H9 (cell line): ENCODE measurements around the gene HDHD3. TPM values are rescaled to one million over a fixed set of nuclear protein-coding genes. Genes with fewer than 3 reads are reported as not detected.

Source experiments
- DNase-seq: peaks from one replicate; pipeline ENCODE4 v3.0.0-alpha.2; 2017
- H2AFZ ChIP-seq: one replicate; pipeline ENCODE4 v1.6.1; 2013; ENCODE audit warnings: mild to moderate bottlenecking, low read length, control low read depth, moderate library complexity
- H2AK5ac ChIP-seq: 2 replicates; pipeline ENCODE4 v1.6.1; 2013; ENCODE audit warnings: low read length, control low read depth, mixed read lengths; ENCODE audit not compliant: insufficient read length
- H2BK120ac ChIP-seq: one replicate; pipeline ENCODE4 v1.6.1; 2013; ENCODE audit warnings: low read depth, mild to moderate bottlenecking, low read length, control low read depth, inconsistent platforms; ENCODE audit not compliant: poor library complexity, severe bottlenecking
- H2BK12ac ChIP-seq: 2 replicates; pipeline ENCODE4 v1.6.1; 2013; ENCODE audit warnings: low read length, control low read depth, mixed read lengths, low read depth; ENCODE audit not compliant: insufficient read length
- H2BK15ac ChIP-seq: 2 replicates; pipeline ENCODE4 v1.6.1; 2013; ENCODE audit warnings: low read depth, low read length, control low read depth
- H2BK20ac ChIP-seq: one replicate; pipeline ENCODE4 v1.6.1; 2013; ENCODE audit warnings: low read depth, mild to moderate bottlenecking, low read length, control low read depth, inconsistent platforms; ENCODE audit not compliant: poor library complexity, severe bottlenecking
- H2BK5ac ChIP-seq: 2 replicates; pipeline ENCODE4 v1.6.1; 2013; ENCODE audit warnings: low read length, control low read depth, mixed read lengths; ENCODE audit not compliant: insufficient read length
- H3K14ac ChIP-seq: 2 replicates; pipeline ENCODE4 v1.6.1; 2013; ENCODE audit warnings: low read length, control low read depth; ENCODE audit not compliant: insufficient read depth
- H3K18ac ChIP-seq: 2 replicates; pipeline ENCODE4 v1.6.1; 2013; ENCODE audit warnings: low read depth, mild to moderate bottlenecking, mixed read lengths, low read length, control low read depth; ENCODE audit not compliant: insufficient read length
- H3K23ac ChIP-seq: 2 replicates; pipeline ENCODE4 v1.6.1; 2013; ENCODE audit warnings: low read length, control low read depth, mixed read lengths, low read depth; ENCODE audit not compliant: insufficient read length
- H3K23me2 ChIP-seq: 2 replicates; pipeline ENCODE4 v1.6.1; 2013; ENCODE audit warnings: low read depth, mild to moderate bottlenecking, mixed read lengths, low read length, control low read depth; ENCODE audit not compliant: insufficient read length, poor library complexity, severe bottlenecking
- H3K27ac ChIP-seq: 2 replicates; pipeline ENCODE4 v1.5.1; 2013; ENCODE audit warnings: low read length, control low read depth, mixed read lengths, low read depth; ENCODE audit not compliant: insufficient read length
- H3K27me3 ChIP-seq: 2 replicates; pipeline ENCODE4 v1.6.1; 2013; ENCODE audit warnings: low read length, control low read depth, inconsistent platforms; ENCODE audit not compliant: insufficient read depth
- H3K4ac ChIP-seq: 2 replicates; pipeline ENCODE4 v1.6.1; 2013; ENCODE audit warnings: low read depth, mild to moderate bottlenecking, control low read depth, inconsistent platforms, low read length, moderate library complexity
- H3K4me1 ChIP-seq: 2 replicates; pipeline ENCODE4 v1.6.1; 2013; ENCODE audit warnings: low read length, control low read depth, inconsistent platforms; ENCODE audit not compliant: insufficient read depth
- H3K4me2 ChIP-seq: 2 replicates; pipeline ENCODE4 v1.6.1; 2013; ENCODE audit warnings: low read length, control low read depth, mixed read lengths; ENCODE audit not compliant: insufficient read length, insufficient read depth
- H3K56ac ChIP-seq: 2 replicates; pipeline ENCODE4 v1.6.1; 2013; ENCODE audit warnings: low read depth, mild to moderate bottlenecking, mixed read lengths, low read length, control low read depth; ENCODE audit not compliant: insufficient read length
- H3K79me1 ChIP-seq: 2 replicates; pipeline ENCODE4 v1.6.1; 2013; ENCODE audit warnings: low read depth, mild to moderate bottlenecking, moderate library complexity, low read length, control low read depth, inconsistent platforms; ENCODE audit not compliant: insufficient read depth, poor library complexity, severe bottlenecking
- H3K79me2 ChIP-seq: 2 replicates; pipeline ENCODE4 v1.6.1; 2013; ENCODE audit warnings: low read length, control low read depth, inconsistent platforms; ENCODE audit not compliant: insufficient read depth
- H3K9ac ChIP-seq: 2 replicates; pipeline ENCODE4 v1.6.1; 2013; ENCODE audit warnings: low read length, control low read depth, mixed read lengths; ENCODE audit not compliant: insufficient read length; ENCODE audit errors: extremely low read depth
- H3K9me3 ChIP-seq: one replicate; pipeline ENCODE4 v1.6.1; 2013; ENCODE audit warnings: low read depth, low read length, inconsistent platforms; ENCODE audit not compliant: control insufficient read depth
- H3T11ph ChIP-seq: one replicate; pipeline ENCODE4 v1.6.1; 2013; ENCODE audit warnings: mild to moderate bottlenecking, low read length, control low read depth, inconsistent platforms
- H4K20me1 ChIP-seq: one replicate; pipeline ENCODE4 v1.6.1; 2013; ENCODE audit not compliant: control insufficient read depth, insufficient read length, insufficient read depth
- H4K5ac ChIP-seq: 2 replicates; pipeline ENCODE4 v1.6.1; 2013; ENCODE audit warnings: low read depth, mild to moderate bottlenecking, mixed read lengths, low read length, control low read depth; ENCODE audit not compliant: insufficient read length
- H4K8ac ChIP-seq: replicated peaks from 2 replicates; pipeline ENCODE4 v1.6.1; 2013; ENCODE audit warnings: low read length, control low read depth, mixed read lengths, low read depth; ENCODE audit not compliant: insufficient read length
- H4K91ac ChIP-seq: 2 replicates; pipeline ENCODE4 v1.6.1; 2013; ENCODE audit warnings: low read depth, mild to moderate bottlenecking, moderate library complexity, mixed read lengths, low read length, control low read depth; ENCODE audit not compliant: insufficient read length
- H3K27ac Mint-ChIP-seq, 3 experiments: 2 replicates in 2 of 3; 3 replicates in 1 of 3; pipeline ENCODE4 v1.8.0; 2020 to 2021; ENCODE audit warnings: mixed read lengths in 3 of 3, mild to moderate bottlenecking in 1 of 3, moderate library complexity in 1 of 3
- H3K27me3 Mint-ChIP-seq: 2 replicates; pipeline ENCODE4 v1.8.0; 2021; ENCODE audit warnings: low read depth, mild to moderate bottlenecking, moderate library complexity, mixed read lengths
- H3K36me3 Mint-ChIP-seq, 3 experiments: 2 replicates in 2 of 3; 3 replicates in 1 of 3; pipeline ENCODE4 v1.8.0; 2020 to 2021; ENCODE audit warnings: low read depth in 3 of 3, mixed read lengths in 3 of 3; ENCODE audit not compliant: insufficient read depth in 1 of 3
- H3K4me1 Mint-ChIP-seq, 2 experiments: 2 replicates each; pipeline ENCODE4 v1.8.0; 2020; ENCODE audit warnings: mixed read lengths in 2 of 2
- H3K4me3 Mint-ChIP-seq, 2 experiments: 2 replicates in 1 of 2; 3 replicates in 1 of 2; pipeline ENCODE4 v1.8.0; 2020 to 2021; ENCODE audit warnings: mild to moderate bottlenecking in 2 of 2, mixed read lengths in 2 of 2, moderate library complexity in 1 of 2
- H3K9me3 Mint-ChIP-seq, 2 experiments: 2 replicates in 1 of 2; 3 replicates in 1 of 2; pipeline ENCODE4 v1.8.0; 2020; ENCODE audit warnings: mild to moderate bottlenecking in 2 of 2, mixed read lengths in 2 of 2, moderate library complexity in 1 of 2
- WGBS: extraction: QIAGEN DNeasy Blood & Tissue Kit; methylation state at CpG from one replicate; pipeline ENCODE4 v1.1.7; 2013; ENCODE audit warnings: missing lambda C conversion rate, low lambda C conversion rate, mixed read lengths; ENCODE audit not compliant: insufficient read length; ENCODE audit errors: extremely low coverage; 5-methylcytosine and 5-hydroxymethylcytosine counted together
- total RNA-seq: library from RNA; stranded (reverse); gene quantifications from 2 replicates; pipeline ENCODE4 v1.2.1, GENCODE V29; 2021
- TF ChIP-seq, protein P1 (sequence below): fragments of 200-600 bp; sonication (generic); conservative IDR thresholded peaks from 3 replicates; pipeline ENCODE4 v1.8.0; 2021; ENCODE audit warnings: antibody characterized with exemption, mild to moderate bottlenecking

HDHD3 gene
- total RNA-seq, 1 experiment from 2014 or later, result 10.9 TPM

GRCh38 chr9:113359385-113359784 is 17.4 kb downstream of the HDHD3 start:
- no peak overlapping the region for H3K18ac ChIP-seq
- no peak overlapping the region for H3K23ac ChIP-seq
- Mint-ChIP-seq H3K4me1 (peaks cover 6 to 7% of the 10 kb centered on the region in 2 experiments), H3K4me3 (no peak overlapping the region), H3K9me3 (no peaks in the 10 kb centered on the region), H3K36me3 (no peaks in the 10 kb centered on the region; a peak in 1 of 7 replicates), H3K27me3 (no peaks in the 10 kb centered on the region), H3K27ac (no peak overlapping the region)
- H2BK5ac ChIP-seq, result no peak overlapping the region
- H3K9me3 ChIP-seq, result no peaks in the 10 kb centered on the region
- no peak overlapping the region for H3K56ac ChIP-seq
- no peaks in the 10 kb centered on the region for H3K79me2 ChIP-seq
- no peak overlapping the region for H2BK20ac ChIP-seq
- H3T11ph ChIP-seq, result no peak overlapping the region
- no peak overlapping the region for H2BK12ac ChIP-seq
- no peak overlapping the region for H4K8ac ChIP-seq
- no peaks in the 10 kb centered on the region for H3K23me2 ChIP-seq
- no peaks in the 10 kb centered on the region for H3K27me3 ChIP-seq
- no peak overlapping the region for H3K9ac ChIP-seq
- H3K27ac ChIP-seq, result no peak overlapping the region
- no peaks in the 10 kb centered on the region for H3K79me1 ChIP-seq
- no peak overlapping the region for H4K5ac ChIP-seq
- H3K4me2 ChIP-seq, result no peak overlapping the region
- DNase-seq, result no peak
- H3K4ac ChIP-seq, result no peak overlapping the region
- no peaks in the 10 kb centered on the region for H4K20me1 ChIP-seq
- TF ChIP-seq, protein P1, sequence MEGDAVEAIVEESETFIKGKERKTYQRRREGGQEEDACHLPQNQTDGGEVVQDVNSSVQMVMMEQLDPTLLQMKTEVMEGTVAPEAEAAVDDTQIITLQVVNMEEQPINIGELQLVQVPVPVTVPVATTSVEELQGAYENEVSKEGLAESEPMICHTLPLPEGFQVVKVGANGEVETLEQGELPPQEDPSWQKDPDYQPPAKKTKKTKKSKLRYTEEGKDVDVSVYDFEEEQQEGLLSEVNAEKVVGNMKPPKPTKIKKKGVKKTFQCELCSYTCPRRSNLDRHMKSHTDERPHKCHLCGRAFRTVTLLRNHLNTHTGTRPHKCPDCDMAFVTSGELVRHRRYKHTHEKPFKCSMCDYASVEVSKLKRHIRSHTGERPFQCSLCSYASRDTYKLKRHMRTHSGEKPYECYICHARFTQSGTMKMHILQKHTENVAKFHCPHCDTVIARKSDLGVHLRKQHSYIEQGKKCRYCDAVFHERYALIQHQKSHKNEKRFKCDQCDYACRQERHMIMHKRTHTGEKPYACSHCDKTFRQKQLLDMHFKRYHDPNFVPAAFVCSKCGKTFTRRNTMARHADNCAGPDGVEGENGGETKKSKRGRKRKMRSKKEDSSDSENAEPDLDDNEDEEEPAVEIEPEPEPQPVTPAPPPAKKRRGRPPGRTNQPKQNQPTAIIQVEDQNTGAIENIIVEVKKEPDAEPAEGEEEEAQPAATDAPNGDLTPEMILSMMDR, result no peak
- no peak overlapping the region for H2BK120ac ChIP-seq
- no peaks in the 10 kb centered on the region; the same call in 1 of the 2 replicates for H3K4me1 ChIP-seq
- H2AK5ac ChIP-seq, result no peak overlapping the region
- no peak overlapping the region for H2AFZ ChIP-seq
- no peak overlapping the region for H3K14ac ChIP-seq
- no peak overlapping the region for H2BK15ac ChIP-seq
- H4K91ac ChIP-seq, result no peak overlapping the region
- no CpG with 5 or more reads among the region's 1 CpG for WGBS
